A673 (cell line): ENCODE measurements around the gene ELFN2. TPM values are rescaled to one million over a fixed set of nuclear protein-coding genes. Genes with fewer than 3 reads are reported as not detected.
A peak's percentile ranks its signal among the peaks of the same experiment; 100 is the strongest.

Source experiments
- BruUV-seq: library from RNA; stranded (reverse); fragments of 400-500 nt; replicated peaks from 2 replicates; lab custom pipeline; 2021; lab: Mats Ljungman, UMichigan
- CTCF ChIA-PET: fragments of 300-600 bp; sonication (Branson Sonifier 250); formaldehyde crosslinking; loops from one replicate; lab custom pipeline; 2022; ENCODE audit warnings: antibody characterized with exemption; lab: Charles Lee
- POLR2A ChIA-PET: fragments of 300-600 bp; sonication (Branson Sonifier 250); formaldehyde crosslinking; loops from one replicate; lab custom pipeline; 2022; ENCODE audit warnings: antibody characterized with exemption; ENCODE audit not compliant: low non-redundant PET; lab: Charles Lee
- DNase-seq: peaks from one replicate; pipeline ENCODE4 v3.0.0-alpha.2; 2015; ENCODE audit warnings: low spot score
- H3K27ac ChIP-seq: fragments of 200-600 bp; sonication (generic); 2 replicates; pipeline ENCODE4 v1.5.1; 2016; ENCODE audit warnings: mixed run types, low read depth, mild to moderate bottlenecking, mixed read lengths, antibody characterized with exemption, low read length; ENCODE audit not compliant: poor library complexity, severe bottlenecking
- H3K27me3 ChIP-seq: fragments of 200-600 bp; sonication (generic); replicated peaks from 2 replicates; pipeline ENCODE4 v1.6.1; 2017; ENCODE audit warnings: mixed run types, low read depth, mild to moderate bottlenecking, mixed read lengths, antibody characterized with exemption, low read length; ENCODE audit not compliant: insufficient read depth, poor library complexity
- H3K36me3 ChIP-seq: fragments of 200-600 bp; sonication (generic); 2 replicates; pipeline ENCODE4 v1.6.1; 2016; ENCODE audit warnings: mixed run types, mild to moderate bottlenecking, mixed read lengths, antibody characterized with exemption, low read length; ENCODE audit not compliant: insufficient read depth, poor library complexity, severe bottlenecking
- H3K4me1 ChIP-seq: fragments of 200-600 bp; sonication (generic); 2 replicates; pipeline ENCODE4 v1.6.1; 2017; ENCODE audit warnings: mixed run types, mild to moderate bottlenecking, mixed read lengths, antibody characterized with exemption, low read length; ENCODE audit not compliant: insufficient read depth, poor library complexity, severe bottlenecking
- H3K4me3 ChIP-seq: fragments of 200-600 bp; sonication (generic); 2 replicates; pipeline ENCODE4 v1.5.1; 2016; ENCODE audit warnings: low read depth, mixed run types, mild to moderate bottlenecking, mixed read lengths, low read length; ENCODE audit not compliant: poor library complexity, severe bottlenecking
- H3K9me3 ChIP-seq: fragments of 200-600 bp; sonication (generic); 2 replicates; pipeline ENCODE4 v1.6.1; 2016; ENCODE audit warnings: mixed run types, low read depth, mild to moderate bottlenecking, mixed read lengths, antibody characterized with exemption, low read length; ENCODE audit not compliant: poor library complexity, severe bottlenecking
- EZH2 ChIP-seq: fragments of 200-600 bp; sonication (generic); IDR thresholded peaks from 2 replicates; pipeline ENCODE4 v1.6.1; 2017; ENCODE audit warnings: borderline replicate concordance, low read depth, mild to moderate bottlenecking, mixed read lengths, antibody characterized with exemption, low read length; ENCODE audit not compliant: poor library complexity, severe bottlenecking
- intact Hi-C: fragments of 100-400 bp; cut with micrococcal nuclease; formaldehyde crosslinking; loops from one replicate; pipeline ENCODE4 v1.10.0; 2022; ENCODE audit not compliant: unreplicated experiment
- total RNA-seq: library from RNA; stranded (reverse); gene quantifications from 2 replicates; pipeline ENCODE4 v1.2.3, GENCODE V29; 2021
- TF ChIP-seq, protein P1 (sequence below): fragments of 300-800, 200-600 bp; sonication (generic); conservative IDR thresholded peaks from 2 replicates; pipeline ENCODE4 v1.5.1; 2017; ENCODE audit warnings: low read depth, mild to moderate bottlenecking, antibody characterized with exemption, low read length, moderate library complexity, mixed read lengths

Gene ELFN2
- total RNA-seq, 1 experiment from 2014 or later = not detected

DNA sequence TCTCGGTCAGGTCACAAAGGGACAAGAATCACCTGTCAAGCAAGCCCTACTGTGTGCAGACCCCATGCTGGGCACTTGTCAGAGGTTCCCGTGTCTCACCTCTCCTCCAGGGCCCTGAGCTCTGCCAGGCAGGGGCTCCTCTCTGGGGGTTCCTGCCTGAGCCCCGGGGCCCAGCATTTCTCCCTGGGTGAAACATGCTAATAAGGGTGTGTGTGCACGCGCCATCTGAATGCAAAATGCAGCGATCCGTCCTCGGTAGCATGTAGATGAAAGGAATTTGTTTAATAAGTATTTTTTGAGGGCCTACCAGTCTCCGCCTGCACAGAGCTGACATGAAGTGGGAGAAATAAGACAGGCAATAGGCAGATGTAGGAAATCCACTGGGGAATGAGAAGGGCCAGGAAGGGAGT, 5.8 kb downstream of the ELFN2 start:
- CTCF ChIA-PET = no interaction called here
- no peaks in the 10 kb centered on the region for H3K36me3 ChIP-seq
- no peak overlapping the region for H3K27ac ChIP-seq
- H3K4me3 ChIP-seq = no peak overlapping the region
- H3K27me3 ChIP-seq = peaks cover 47% of the 10 kb centered on the region
- TF ChIP-seq EZH2 = no peak
- TF ChIP-seq, protein P1, sequence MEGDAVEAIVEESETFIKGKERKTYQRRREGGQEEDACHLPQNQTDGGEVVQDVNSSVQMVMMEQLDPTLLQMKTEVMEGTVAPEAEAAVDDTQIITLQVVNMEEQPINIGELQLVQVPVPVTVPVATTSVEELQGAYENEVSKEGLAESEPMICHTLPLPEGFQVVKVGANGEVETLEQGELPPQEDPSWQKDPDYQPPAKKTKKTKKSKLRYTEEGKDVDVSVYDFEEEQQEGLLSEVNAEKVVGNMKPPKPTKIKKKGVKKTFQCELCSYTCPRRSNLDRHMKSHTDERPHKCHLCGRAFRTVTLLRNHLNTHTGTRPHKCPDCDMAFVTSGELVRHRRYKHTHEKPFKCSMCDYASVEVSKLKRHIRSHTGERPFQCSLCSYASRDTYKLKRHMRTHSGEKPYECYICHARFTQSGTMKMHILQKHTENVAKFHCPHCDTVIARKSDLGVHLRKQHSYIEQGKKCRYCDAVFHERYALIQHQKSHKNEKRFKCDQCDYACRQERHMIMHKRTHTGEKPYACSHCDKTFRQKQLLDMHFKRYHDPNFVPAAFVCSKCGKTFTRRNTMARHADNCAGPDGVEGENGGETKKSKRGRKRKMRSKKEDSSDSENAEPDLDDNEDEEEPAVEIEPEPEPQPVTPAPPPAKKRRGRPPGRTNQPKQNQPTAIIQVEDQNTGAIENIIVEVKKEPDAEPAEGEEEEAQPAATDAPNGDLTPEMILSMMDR = no peak
- POLR2A ChIA-PET = no interaction called here
- BruUV-seq = no TSS peak
- no peak for DNase-seq
- no peaks in the 10 kb centered on the region for H3K9me3 ChIP-seq
- no peaks in the 10 kb centered on the region for H3K4me1 ChIP-seq
- intact Hi-C loops = loop anchor here (10.0 kb wide), 1 partner anchor 147 kb away; no protein-coding TSS in a partner anchor

DNA sequence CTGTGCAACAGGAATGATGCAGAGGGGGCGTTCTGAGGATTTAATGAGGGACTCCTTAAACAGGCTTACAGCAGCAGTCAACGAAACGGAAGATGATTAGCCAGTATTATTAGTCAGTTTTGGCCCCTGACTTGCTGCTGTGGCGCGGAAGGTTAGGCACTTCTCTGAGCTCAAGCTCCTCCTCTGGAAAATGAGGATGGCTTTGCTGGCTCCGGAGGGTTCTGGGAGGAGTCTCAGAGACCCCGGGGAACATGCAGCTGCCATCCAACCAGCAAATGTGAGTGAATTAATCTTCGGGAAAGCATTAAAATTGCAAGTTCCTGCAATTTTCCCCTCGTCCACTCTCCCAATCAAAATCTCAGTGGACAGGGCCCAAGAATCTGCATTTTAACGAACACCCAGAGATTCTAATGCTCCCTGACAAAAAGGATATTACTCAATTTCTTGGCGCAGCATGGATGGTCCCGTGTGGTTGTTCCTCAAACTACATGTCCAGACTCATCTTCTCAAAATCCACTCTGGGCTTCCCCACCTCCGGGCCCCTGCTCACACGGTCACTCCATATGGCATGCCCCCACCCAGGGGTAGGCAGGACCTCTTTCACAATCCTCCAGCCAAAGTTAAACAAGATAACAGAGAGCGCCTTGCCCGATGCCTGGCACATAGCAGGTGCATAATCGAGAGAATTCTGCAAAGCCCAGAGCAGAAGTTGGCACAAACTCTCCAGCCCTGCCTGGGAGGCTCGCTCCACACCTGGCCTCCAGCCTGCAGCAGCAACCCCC, 6.4 kb downstream of the ELFN2 start:
- no TSS peak for BruUV-seq
- Histone ChIP-seq H3K4me3 (no peak overlapping the region), H3K4me1 (no peaks in the 10 kb centered on the region), H3K9me3 (no peaks in the 10 kb centered on the region), H3K36me3 (no peaks in the 10 kb centered on the region), H3K27me3 (peaks cover 41% of the 10 kb centered on the region), H3K27ac (no peak overlapping the region)
- ChIA-PET CTCF (no interaction called here), POLR2A (no interaction called here)
- intact Hi-C loops = loop anchor here (10.0 kb wide), 1 partner anchor 146 kb away; no protein-coding TSS in a partner anchor
- no peak for DNase-seq
- TF ChIP-seq EZH2 = peak; percentile 42
- TF ChIP-seq, protein P1 = no peak

DNA sequence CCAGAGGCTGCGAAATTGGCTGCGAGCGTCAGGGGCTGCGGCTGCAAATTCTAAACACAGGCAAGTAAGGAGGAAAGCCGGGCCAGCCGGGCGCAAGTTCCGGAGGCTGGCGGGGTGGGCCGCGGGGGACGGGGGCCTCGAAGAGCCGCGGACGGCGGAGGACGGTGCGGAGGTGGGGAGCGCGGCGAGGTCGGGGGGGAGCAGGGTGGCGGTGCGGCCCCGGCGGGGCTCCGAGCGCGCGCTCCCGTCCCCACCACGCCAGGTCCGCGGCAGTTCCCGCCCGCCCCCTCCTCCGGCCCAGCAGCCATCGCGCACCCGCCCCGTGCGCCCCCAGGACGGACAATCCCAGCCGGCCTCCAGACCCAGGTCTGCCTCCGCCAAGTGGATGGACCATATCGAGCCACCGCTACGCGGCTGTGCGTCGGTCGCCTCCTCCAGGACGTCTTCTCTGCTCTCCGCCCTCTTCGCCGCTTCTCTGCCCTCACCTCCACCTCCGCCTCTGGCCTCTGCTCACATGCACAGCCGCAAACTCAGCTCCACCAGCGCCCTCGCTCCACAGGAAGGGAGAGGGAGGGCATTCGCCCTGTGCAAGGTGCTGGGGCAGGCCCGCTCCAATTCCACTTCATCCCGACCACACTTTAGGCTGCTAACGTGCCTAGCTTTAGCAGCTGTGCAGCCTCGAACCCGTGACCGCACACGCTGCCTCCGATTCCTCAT, 7.2 kb downstream of the ELFN2 start:
- intact Hi-C loops = loop anchor here (10.0 kb wide), 1 partner anchor 145 kb away; no protein-coding TSS in a partner anchor
- H3K27me3 ChIP-seq = peaks cover 36% of the 10 kb centered on the region
- POLR2A ChIA-PET = no interaction called here
- CTCF ChIA-PET = no interaction called here
- no peaks in the 10 kb centered on the region for H3K4me1 ChIP-seq
- H3K27ac ChIP-seq = no peak overlapping the region
- TF ChIP-seq EZH2 = peak; percentile 35
- TF ChIP-seq, protein P1 = no peak
- H3K9me3 ChIP-seq = no peaks in the 10 kb centered on the region
- H3K4me3 ChIP-seq = peak overlapping the region; percentile 17
- no TSS peak for BruUV-seq
- DNase-seq = no peak
- no peaks in the 10 kb centered on the region for H3K36me3 ChIP-seq
